ENCODE measurements around the gene ZFP64.

- TF ChIP-seq CTCF (IDR thresholded peaks at IDR 0.05) (no peak), POLR2A (IDR thresholded peaks at IDR 0.05) (no peak)
These were observed 39.2 kb downstream of the ZFP64 start for GRCh38 chr20:52152416-52152815.

All from thyroid gland (tissue), 4 donors.